Measurements from ENCODE around the gene CROCC.
"Not testable (repeated sequence)": the region's sequence is repeated elsewhere in the genome, so short reads cannot be mapped to it uniquely, and the experiment has no call there.

CROCC gene

DNA sequence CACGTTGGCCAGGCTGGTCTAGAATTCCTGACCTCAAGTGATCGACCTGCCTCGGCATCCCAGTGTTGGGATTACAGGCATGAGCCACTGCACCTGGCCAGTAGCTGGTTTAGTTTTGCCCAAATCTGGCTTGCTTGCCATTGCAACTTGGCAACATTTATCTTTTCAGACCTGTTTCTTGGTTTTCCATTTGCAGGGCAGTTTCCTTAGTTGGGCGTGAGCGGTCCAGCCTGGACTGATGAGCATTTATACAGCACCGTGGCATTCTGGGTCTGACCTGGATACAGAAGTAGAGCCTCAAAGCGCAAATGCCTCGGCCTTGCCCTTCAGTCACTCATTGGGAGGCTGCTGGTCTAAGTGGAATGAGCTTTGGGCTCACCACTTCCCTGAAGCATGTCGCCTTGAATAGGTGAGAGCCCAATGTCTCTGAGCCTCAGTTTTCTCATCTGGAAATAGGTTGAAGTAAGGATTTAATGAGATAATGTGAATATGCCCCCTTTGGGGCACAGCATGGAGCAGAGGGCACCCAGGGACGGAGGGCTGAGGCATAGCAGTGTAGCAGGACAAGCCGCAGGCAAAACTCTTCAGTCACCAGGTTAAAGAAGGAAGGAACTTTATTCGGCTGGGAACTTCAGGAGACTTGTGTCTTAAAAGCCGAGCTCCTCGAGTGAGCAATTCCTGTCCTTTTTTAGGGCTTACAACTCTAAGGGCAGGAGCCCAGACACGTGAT lies 2.6 kb upstream of the CROCC start:
- DNase-seq: not testable (repeated sequence)

DNA sequence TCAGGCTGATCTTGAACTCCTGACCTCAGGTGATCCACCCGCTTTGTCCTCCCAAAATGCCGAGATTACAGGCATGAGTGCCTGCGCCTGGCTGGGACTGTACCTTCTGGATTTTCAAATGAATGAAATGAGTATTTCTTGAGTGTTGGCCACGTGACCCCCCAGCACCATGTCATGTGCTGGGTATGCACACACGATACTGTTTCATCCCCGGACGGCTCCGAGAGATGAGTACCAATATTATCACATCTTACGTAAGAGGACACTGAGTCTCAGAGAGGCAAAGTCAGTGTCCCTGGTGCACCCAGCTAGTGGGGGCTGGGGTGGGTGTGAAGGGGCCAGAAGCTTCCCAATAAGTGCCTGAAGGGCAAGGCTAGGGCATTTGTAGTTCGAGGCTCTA lies 780 bp upstream of the CROCC start:
- no peak for DNase-seq

DNA sequence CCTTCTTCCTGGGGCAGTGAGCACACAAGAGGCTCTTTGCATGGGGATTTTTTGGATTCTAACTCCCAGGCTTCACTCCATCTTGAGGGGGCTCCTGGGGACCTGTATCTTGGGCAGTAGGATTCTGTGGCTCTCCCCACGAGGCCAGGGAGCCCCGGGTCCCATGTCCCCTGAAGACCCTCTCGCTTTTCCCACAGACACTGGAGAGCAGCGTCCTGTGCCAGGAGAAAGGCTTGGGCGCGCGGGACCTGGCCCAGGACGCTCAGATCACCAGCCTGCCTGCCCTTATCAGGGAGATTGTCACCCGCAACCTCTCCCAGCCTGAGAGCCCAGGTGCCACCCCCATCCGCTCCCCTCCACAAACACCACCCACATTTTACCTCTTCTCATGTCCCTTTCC lies 735 bp downstream of the CROCC start:
- no peak for DNase-seq

DNA sequence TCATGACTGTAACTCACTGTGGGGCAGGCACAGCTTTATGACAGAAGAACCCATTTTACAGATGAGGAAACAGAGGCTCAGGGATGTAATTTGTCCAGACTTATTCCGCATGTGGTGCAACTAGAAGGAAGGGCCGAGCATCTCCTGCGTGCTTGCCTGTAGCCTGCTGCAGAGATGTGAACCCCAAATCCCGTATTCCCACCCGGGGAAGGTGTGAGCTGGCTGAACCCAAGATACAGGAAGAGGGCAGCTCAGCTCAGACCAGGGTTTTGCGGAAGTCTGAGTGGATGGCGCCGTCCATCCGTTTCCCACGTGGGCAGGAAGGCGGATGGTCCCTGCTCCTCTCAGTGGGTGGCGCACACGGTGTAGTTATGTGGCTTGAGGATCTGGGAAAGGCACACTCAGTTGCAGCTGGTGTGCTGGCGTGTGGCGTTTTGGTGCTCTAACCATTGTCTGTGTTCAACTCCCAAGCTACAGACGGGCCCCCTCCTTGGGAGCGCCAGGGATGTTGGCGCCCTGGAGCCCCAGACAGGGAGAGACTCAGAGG lies 1.2 kb downstream of the CROCC start:
- DNase-seq: no peak

DNA sequence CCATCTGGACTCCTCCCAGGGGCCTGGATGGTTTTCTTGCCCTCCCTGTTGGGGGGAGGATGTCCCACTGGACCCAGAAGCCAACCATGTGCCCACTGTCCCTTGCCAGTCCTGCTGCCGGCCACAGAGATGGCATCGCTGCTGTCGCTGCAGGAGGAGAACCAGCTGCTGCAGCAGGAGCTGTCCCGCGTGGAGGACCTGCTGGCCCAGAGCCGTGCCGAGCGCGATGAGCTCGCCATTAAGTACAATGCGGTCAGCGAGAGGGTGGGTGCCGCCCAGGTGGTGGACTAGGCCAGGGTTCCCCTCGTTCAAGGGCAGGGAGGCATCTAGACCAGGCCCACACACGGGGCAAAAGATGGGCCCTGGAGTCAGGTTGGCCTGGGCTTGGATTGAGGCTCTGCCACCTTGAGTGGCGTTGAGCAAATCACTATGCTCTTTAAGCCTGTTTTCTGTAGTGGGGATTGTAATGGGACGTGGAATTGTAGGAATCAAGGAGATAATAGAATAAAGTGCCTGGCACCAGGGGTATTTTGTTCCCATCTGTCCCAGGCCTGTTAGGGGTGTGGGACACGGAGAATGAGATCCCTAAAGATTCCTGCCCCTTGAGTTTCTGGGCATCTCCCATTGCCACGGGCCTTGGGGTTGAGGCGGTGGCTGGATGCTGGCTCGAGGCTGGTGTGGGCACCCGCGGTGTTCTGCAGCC lies 2.6 kb downstream of the CROCC start:
- no peak for DNase-seq

DNA sequence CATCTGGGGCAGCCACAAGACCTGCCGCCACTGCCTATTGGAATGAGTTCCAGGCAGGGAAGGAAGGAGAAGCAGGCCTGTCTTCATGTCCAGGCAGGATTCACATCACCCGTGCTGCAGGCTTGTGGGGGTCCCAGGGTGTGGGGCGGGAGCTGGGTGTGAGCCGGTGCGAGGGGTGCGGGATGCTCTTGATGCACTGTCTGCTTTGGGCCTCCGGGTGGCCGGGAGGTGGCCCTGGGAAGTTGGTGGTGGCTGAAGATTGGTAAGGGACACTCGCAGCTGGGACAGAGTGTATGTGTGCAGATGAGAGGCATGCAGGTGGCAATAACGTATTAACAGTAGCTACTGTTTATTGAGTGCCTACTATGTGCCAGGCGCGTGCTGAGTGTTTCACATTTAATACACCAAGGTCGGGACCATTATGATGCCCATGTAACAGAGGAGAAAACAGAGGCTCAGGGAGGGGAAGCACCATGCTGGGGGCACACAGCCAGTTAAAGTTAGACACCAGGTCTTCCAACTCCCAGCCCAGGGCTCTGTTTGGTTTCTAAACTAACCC lies 3.3 kb downstream of the CROCC start:
- DNase-seq: no peak

DNA sequence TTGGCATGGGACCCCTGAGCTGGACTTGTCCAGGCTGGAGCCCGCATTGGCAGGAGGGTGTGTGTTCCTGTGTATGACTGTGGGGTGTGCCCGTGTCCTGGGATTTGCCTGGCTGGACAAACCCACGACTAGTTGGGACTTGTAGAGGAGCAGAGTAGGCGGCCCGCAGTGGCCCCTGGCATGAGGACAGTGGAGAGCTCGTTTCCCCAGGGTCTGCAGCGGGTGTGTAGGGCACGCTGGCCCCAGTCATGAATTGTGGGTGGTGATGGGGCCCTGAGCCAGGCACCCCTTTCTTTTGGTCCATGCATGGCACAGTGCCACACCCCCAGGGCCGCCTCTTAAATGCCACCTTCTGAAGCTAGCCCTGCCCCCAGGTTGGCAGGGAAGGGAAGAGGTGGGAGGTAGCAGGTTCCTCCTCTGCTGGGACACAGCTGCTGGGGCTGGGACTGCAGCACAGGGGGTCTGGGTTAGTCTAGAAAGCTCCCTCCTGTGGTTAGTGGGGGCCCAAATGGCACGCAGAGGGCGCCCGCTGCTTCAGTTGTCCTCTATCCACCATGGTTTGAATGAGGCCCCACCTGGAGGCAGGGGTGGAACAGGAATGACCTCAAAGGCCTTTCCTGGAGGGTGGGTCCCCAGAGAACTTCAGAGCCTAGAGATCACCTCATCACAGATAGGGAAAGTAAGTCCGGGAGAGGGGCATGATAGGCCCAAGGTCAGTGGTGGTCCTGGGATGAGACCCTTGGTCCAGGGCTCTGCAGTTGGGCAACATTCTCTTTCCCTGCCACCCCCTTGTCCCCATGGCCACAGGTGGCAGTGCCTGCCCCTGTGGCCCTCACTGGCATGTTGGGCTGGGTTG lies 4.1 kb downstream of the CROCC start:
- no peak for DNase-seq

DNA sequence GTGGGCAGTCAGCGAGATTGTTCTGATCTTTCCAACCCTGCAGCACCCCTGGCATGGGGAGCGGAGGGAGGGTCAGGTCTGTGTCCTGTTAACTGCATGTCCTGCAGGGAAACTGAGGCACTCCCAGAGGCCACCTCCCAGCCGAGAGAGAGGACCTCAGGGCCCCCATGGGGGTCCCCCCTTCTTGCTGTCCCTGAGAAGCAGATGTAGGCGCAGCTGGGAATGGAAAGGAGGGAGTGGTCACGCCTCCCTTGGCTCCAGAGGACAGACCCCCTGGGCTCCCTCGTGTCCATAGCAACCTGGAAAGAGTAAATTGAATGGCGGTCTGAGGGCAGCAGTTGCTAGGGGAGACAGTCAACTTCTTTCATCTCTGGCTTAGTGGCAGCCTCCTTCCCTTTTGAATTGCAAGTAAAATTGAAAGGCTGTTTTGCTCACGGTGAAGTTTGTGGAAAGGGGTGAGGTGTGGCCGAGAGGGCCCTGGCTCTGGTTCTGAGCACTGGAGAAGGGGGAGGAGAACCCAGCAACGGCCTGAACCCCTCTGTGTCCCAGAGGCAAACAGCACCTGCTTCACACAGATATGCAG lies 4.9 kb downstream of the CROCC start:
- DNase-seq: no peak

DNA sequence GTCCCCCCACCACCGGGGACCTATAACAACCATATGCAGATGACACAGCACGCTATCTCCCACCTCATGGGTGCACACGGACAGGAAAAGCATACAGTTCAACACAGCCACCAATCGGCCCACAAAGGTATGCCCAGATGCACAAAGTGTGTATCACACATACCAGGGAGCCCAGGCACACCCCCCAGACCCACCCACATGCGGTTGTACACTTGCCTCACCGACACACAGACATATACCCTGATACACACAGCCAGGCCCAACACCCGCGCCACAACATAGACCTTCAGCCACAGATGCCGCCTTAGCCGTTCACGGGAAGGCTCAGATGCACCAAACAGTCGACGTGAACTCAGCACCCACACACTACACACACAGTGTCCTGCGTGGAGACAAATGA lies 5.5 kb downstream of the CROCC start:
- DNase-seq: no peak

DNA sequence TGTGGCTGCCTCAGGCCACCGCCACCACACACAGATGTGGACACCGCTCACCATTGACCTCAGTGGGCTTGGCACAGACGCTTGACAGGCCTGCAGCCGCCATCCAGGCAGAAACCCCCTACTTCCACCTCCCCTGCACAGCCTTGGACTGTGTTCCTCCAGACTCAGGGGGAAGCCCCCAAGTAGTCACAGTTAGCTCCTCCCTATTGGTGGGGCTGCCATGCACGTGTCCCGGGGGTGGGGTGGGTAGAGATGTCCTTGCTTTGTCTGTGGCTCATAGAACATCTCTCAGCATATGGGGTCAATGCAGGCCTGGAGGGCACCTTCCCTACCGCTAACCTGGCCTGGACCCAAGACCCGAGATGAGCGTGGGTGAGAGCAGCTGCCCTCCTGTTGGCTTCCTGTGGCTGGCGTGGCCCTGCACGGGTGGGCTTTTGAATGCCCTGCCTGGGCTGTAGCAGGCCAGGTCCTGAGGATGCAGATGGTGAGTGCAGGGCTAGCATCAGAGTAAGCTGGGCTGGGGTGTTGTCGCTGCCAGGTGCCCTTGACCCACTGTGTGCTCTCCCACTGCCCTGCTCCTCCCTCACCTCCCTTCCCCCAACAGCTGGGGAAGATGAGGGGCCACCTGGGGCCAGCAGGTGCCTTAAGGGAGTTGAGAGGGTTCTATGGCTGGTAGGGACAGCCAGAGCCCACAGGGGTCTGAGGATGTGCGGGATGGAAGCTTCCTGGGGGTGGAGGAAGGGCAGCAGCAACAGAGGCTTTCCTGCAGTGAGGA lies 6.2 kb downstream of the CROCC start:
- no peak for DNase-seq

DNA sequence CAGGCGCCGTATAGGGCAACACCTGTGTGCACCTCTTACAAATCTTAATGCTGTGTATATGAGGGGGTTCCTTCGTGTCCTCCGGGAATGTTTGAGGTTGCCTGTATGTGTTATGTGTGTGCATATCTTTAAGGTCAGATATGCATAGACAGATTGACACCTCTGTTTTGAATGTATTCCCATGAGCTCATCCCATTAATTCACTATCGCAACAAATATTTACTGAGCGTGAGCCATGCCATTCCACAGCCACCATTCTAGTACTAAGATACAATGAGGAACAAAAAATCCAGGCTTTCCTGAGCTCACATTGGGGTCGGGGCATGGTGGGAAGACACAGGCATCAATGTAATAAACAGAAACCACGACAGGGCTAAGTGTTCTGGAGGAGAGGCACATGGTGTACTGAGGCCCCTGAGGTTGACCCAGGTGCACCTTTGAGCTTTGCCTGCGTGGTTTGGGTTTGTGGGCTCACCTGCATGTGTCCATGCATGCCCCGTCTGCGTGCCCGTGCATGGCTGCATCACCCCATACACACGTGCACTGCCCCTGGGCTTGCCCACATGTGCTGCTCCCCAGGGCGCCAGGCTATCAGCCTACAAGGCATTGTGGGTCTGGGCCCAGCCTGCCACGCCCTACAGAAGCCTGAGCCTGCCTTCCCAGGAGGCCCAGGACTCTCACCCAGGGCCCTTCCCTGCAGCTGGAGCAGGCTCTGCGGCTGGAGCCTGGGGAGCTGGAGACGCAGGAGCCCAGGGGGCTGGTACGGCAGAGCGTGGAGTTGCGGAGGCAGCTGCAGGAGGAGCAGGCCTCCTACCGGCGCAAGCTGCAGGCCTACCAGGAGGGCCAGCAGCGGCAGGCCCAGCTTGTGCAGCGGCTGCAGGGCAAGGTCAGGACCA lies 7.7 kb downstream of the CROCC start:
- not testable (repeated sequence) for DNase-seq

DNA sequence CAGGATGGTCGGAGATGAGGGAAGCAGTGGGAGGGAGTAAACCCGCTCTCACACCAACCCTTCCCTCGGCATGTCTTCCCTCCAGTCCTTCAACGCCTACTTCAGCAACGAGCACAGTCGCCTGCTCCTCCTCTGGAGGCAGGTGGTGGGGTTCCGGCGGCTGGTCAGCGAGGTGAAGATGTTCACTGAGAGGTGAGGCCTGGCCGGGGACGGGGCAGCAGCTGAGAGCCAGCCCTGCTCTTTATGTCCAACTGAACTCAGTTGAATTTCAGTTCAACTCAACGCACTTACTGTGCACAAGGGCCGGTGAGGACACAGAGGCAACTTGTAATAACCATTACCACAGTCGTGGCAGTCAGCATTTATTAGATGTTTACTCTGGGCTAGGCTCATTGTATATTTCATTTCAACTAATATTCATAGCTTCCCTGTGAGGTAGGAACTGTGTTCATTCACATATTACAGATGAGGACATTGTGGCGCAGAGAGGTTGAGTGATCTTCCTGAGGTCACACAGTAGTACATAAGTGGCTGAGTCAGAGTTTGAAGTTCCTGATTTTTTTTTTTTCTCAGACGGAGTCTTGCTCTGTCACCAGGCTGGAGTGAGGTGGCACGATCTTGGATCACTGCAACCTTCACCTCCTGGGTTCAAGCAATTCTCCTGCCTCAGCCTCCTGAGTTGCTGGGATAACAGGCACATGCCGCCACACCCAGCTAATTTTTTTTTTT lies 9.6 kb downstream of the CROCC start:
- not testable (repeated sequence) for DNase-seq

DNA sequence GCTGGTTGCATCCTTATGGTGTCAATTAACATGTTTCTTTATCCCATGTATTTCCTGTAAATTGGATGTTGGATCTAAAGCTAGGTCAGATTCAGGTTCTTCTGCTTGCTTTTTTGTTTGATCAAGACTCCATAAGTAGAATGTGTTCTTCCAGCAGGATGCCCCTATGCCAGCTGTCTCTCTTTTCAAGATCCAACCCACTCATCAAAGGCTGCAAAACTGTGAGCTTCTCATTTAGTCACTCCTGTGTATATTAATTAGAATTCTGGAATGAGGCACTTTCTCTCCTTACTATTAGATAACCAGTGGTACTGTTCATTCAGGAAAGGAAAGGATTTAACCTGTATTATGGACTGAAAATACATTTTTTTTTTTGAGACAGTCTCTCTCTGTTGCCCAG lies 12.2 kb downstream of the CROCC start:
- not testable (repeated sequence) for DNase-seq

DNA sequence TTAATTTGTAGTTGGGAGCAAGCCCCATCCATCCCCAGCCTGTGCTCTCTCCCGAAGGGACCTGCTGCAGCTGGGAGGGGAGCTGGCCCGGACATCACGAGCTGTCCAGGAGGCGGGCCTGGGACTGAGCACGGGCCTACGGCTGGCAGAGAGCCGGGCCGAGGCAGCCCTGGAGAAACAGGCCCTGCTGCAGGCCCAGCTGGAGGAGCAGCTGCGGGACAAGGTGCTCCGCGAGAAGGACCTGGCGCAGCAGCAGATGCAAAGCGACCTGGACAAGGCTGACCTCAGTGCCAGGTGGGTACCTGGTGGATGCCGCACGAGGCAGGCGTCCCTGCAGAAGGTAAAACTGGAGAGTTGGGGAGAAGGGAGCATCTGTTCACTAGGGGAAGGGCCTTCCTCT lies 14.8 kb downstream of the CROCC start:
- not testable (repeated sequence) for DNase-seq

DNA sequence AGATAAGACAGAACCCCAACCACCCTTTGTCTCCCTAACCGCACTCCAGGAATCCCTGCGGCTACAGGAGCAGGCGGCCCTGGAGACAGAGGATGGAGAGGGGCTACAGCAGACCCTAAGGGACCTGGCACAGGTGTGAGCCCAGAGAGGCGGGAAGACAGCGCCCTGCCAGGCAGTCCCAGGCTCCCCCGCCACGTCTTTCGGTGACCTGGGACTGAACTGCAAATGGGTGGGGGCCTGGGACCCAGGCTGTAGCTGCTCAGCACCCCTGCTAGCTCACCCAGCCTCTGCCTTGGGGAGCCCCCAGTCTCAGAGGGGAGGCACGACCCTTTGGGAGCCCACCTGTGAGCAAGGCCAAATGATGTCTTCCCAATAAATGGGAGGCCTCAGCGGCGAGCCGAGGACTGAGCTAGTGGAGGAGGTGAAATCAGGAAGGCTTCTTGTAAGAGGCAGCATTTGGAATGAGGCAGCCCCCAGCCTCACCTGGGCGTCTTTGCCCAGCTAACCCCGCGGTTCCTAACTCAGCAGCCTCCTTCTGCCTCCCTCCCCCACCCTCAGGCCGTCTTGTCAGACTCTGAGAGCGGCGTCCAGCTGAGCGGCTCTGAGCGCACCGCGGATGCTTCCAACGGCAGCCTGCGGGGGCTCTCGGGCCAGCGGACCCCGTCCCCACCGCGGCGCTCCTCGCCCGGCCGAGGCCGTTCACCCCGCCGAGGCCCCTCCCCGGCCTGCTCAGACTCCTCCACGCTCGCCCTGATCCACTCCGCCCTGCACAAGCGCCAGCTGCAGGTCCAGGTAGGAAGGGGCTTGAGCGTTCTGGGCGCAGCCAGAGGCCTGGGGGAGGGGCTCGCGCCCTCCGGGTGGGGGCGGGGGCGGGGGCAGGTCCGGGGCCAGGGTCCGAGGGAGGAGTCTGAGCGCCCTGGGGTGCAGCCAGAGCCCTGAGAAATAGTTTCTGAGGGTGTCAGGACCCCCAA lies 16.9 kb downstream of the CROCC start:
- DNase-seq: no peak

DNA sequence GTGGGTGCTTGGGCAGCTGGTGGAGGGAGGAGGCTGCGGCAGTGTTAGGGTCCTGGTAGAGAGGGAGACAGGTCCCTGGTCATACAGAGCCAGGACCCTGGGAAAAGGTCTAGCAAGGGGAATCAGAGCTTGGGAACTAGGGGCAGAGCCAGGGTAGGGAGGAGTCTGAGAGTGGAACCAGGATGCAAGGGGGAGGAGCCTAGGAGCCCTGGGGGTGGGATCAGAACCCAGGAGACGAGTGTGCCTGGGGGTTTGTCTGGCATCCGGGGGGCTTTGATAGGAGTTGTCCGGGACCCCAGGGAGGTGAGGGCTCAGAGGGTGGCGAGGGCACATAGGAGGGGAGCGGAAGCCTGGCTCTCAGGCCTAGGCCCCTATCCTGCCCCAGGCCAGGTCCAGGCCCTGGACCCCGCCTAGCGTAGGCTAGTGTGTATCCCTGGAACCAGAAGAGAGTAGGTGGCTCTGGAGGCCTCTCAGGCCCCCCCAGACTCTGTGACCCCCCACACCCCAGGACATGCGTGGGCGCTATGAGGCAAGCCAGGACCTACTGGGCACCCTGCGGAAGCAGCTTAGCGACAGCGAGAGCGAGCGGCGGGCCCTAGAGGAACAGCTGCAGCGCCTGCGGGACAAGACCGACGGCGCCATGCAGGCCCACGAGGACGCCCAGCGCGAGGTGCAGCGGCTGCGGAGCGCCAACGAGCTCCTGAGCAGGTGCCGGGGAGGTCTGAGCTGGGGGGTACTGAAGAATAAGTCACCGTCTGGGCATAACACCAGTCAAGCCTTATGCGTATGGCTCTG lies 17.9 kb downstream of the CROCC start:
- DNase-seq: not testable (repeated sequence)

DNA sequence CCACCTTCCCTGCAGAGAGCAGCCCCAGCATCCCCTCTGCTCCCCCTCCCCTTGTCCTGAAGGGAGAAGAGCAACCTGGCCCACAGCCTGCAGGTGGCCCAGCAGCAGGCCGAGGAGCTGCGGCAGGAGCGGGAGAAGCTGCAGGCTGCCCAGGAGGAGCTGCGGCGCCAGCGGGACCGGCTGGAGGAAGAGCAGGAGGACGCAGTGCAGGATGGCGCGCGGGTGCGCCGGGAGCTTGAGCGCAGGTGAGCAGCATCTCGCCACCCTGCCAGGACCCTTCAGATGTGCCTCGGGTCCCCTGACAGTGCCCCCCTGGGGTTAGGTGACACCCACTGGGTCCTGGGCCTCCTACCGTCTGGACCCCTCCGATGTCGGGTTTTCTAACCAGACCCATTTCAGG lies 22.3 kb downstream of the CROCC start:
- no peak for DNase-seq

DNA sequence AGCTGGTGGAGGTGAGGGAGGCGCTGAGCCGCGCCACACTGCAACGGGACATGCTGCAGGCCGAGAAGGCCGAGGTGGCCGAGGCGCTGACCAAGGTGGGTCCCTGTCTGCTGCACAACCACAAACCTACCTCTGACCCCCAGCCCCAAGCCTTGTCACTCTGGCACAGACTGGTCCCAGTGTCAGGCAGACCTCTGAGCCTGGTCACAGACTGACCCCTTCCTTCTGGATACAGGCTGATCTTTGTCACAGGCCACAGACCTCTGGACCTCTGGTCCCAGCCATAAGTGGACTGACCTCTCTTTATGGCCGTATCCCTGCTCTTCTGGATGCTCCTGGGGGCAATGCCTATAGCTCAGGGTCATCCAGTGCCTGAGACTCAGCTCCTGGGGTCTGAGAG lies 23.8 kb downstream of the CROCC start:
- DNase-seq: not testable (repeated sequence)

Data from NK-92 treated with Interleukin-12 subunit alpha and Interleukin-12 subunit beta, amount 100 ng/mL, for 24 hours (cell line).